GM19438 (cell line): ENCODE measurements around the gene CAGE1.
"Not testable (repeated sequence)": the region's sequence is repeated elsewhere in the genome, so short reads cannot be mapped to it uniquely, and the experiment has no call there.

Experiments used
- ATAC-seq: cut with Tn5 transposase; IDR thresholded peaks from one replicate; pipeline ENCODE4 v1.9.1; 2021; ENCODE audit warnings: low read depth; ENCODE audit not compliant: unreplicated experiment

The CAGE1 gene

GRCh38 chr6:7341271-7341670 is 48.3 kb downstream of the CAGE1 start:
- no peak for ATAC-seq

- ATAC-seq: not testable (repeated sequence)
These were observed 50.4 kb downstream of the CAGE1 start for GRCh38 chr6:7339007-7339732.

DNA sequence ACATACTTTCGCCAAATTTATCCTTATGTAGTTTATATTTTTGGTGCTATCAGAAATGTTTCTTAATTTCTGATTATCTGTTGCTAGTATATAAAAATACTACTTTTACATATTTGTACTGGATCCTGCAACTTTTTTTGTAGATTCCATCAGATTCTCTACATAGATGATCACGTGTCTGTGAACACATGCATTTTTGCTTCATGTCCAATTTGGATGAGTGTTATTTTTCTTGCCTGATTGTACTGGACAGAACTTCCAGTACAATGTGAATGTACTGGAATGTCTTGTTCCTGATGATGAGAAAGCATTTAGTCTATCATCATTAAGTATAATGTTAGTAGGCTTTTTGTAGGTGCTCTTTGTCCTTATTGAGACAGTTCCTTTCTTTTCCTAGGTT is 51.5 kb downstream of the CAGE1 start:
- no peak for ATAC-seq

DNA sequence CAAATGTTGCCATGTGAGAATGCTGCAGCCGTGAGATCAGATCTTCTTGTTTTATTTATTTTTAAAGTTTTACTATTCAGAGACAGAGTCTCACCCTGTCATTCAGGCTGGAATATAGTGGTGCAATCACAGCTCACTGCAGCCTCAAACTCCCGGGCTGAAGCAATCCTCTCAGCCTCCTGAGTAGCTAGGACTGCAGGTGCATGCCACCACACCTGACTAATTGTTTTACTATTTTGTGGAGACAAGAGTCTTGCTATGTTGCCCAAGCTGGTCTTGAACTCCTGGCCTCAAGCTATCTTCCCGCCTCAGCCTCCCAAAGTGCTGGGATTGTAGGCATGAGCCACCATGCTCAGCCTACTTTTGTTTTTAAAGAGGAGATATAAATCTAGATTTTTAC is 54.0 kb downstream of the CAGE1 start:
- no peak for ATAC-seq

DNA sequence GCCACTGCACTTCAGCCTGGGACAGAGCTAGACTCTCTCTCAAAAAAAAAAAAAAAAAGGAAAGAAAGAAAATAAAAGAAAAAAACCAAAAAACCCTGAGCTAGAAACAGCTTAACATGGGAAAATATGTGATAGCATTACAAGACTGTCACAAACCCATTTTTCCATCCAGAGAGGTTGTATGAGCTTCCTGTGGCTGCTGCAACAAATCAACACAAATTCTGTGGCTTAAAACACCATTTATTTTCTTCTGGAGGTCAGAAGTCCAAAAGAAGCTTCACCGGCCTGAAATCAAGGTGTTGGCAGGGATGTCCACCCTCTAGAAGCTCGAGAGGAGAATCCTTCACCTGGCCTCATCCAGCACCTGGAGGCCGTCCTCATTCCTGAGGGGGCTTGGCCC is 54.9 kb downstream of the CAGE1 start:
- no peak for ATAC-seq

GRCh38 chr6:7332090-7332745 is 57.3 kb downstream of the CAGE1 start:
- no peak for ATAC-seq

DNA sequence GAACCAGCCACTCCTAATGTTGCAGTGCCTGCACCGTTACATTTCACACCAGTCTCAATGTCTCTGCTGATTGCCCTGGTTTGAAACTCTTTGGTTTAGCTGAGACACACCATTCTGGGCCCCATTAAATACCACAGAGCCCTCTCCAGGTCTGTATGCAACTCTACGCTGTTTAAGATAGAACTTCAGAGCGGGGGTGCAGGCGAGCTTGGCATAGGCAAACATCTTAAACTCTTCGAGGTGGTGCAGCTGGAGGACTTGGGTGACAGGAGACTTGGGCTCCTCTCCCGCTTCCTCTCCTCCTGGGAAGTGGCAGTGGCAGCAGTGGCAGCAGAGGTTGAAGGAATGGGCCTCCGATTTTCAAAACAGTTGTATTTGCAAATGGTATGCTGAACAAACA is 58.1 kb downstream of the CAGE1 start:
- ATAC-seq: no peak

GRCh38 chr6:7328243-7328642 is 61.3 kb downstream of the CAGE1 start:
- ATAC-seq: no peak

DNA sequence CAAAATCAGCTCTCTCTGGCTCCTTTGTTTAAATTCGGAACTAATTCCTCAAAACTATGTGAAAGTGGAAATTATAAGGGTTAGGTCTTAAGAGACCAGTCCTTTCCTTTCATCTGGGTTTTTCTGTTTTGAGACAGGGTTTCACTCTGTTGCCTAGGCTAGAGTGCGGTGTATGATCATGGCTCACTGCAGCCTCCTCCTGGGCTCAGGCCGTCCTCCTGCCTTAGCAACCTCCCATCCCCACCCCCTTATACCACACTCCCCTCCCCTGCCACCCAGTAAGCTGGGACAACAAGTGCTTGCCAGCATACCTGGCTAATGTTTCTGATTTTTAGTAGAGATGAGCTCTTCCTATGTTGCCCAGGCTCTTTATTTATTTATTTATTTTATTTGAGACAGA is 63.8 kb downstream of the CAGE1 start:
- ATAC-seq: no peak

DNA sequence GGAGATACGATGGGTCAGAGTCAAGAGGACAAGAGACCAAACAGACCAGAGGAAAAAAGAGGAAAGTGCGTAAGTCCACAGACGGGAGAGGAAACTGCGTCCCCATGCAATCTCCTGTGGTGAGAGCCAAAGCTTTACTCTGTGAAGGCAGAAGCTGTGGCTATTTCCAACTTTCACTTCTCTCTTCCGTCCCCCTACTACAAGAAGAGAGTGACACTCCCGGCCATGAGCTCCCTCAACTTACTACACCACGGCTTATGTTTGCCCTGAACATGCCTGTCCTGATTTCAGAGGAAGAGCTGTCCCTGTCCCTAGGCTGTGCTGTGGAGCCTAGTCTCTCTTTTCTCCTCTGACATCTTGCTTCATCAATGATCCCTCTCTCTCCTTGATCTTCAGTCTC is 65.0 kb downstream of the CAGE1 start:
- no peak for ATAC-seq

- no peak for ATAC-seq
These were observed 66.5 kb downstream of the CAGE1 start for GRCh38 chr6:7323074-7323473.

DNA sequence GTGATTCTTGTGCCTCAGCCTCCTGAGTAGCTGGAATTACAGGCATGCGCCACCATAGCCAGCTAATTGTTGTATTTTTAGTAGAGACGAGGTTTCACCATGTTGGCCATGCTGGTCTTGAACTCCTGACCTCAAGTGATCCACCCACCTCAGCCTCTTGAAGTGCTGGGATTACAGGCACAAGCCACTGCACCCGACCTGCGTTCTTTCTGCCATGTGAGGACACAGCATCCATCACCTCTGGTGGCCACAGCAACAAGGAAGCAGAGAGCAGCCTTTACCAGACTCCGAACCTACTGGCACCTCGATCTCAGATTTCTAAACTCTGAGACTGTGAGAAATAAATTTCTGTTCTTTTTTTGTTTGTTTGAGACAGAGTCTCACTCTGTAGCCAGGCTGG is 67.7 kb downstream of the CAGE1 start:
- not testable (repeated sequence) for ATAC-seq

GRCh38 chr6:7319406-7319805 is 70.1 kb downstream of the CAGE1 start:
- not testable (repeated sequence) for ATAC-seq

DNA sequence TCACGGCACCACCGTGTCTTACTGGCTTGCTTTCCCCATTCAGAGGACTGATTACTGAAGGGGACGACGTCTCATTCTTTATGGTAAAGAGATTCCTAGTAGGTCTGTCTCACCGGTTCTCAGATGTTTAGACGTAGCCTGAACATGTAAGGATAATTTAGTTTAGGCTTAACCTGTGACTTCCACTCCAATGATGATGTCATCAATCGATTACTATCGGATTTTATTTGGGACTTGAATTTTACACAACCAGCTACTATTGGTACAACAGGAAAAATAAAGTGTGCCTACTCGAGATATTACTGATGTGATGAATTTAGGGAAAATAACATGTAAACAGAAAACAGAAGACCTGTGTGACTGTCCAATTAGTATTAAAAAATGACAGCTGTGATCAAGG is 72.0 kb downstream of the CAGE1 start:
- ATAC-seq: no peak

- ATAC-seq: no peak
These were observed 72.6 kb downstream of the CAGE1 start for GRCh38 chr6:7316658-7317533.

GRCh38 chr6:7315948-7316365 is 73.6 kb downstream of the CAGE1 start:
- no peak for ATAC-seq

GRCh38 chr6:7315087-7315947 is 74.2 kb downstream of the CAGE1 start:
- ATAC-seq: not testable (repeated sequence)

DNA sequence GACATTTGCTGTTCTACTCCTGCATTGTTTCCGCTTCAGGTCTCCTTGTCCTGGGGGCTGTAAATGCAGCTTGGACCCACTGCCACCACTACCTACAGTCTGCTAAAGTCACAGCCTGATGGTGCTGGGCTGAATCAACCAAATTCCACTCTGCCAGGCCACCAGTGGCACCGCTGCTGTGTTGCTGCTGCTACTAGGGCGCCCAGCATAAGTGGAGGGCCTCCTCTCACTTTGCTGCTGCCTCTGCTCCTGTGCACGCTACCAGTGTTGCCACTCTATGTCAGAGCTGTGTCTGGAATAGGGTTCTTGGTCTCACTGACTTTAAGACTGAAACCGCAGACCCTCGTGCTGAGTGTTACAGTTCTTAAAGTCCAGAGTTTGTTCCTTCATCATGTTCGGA is 75.1 kb downstream of the CAGE1 start:
- no peak for ATAC-seq

GRCh38 chr6:7313505-7314165 is 75.9 kb downstream of the CAGE1 start:
- peak; percentile 1 for ATAC-seq
